NCI-H2227 (cell line): ENCODE results near the gene ADIPOR2.

Source experiments
- DNase-seq: peaks from one replicate; lab custom pipeline; 2025; ENCODE audit not compliant: unreplicated experiment; lab: John Stamatoyannopoulos, UW

Gene ADIPOR2

DNA sequence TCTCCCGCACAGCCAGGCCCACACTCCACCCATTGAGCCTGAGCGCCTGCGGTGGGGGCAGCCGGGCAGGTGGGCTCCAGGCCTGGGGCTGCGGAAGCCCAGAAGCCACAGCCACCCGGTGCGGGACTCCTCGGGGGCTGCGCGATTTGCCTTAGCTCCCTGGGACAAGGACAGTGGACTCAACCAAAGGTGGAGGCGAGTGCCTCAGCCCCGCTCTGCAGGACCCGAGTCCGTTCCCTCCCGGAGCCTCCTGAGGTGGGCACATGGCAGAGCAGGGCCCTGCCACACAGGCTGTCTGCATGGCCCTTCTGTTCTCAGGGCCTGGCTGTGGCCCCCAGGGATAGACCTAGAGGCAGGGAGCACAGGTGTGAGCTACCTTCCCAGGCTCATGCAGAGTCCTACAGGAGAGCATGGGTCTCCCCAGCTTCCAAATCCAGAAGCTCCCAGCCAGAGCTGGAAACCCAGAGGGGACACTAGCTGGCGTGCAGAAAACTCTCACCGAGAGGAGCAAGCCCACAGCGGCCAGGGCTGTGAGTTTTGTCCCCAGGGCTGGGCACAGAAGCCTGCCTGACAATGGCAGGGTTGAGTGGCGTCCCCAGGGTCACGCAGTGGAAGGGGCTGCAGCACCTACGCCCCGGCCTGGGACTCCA, 107.2 kb downstream of the ADIPOR2 start:
- DNase-seq = no peak

DNA sequence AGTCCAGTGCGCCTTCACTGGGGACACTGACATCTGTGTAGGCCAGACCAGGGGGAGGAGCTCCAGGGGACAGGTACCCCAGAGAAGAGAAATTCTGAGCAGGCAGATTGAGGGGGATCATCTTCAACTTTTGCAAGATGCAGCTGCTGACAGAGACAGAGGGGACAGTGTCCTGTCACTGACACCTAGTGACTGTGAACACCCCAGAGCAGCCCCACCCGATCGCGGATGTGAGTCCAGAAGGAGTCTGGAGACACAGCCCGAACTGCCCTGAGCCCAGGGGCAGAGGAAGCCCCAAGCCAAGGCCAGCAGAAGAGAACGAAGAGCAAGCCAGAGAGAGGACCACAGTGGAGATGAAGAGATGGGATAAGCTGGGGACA, 107.8 kb downstream of the ADIPOR2 start:
- no peak for DNase-seq

DNA sequence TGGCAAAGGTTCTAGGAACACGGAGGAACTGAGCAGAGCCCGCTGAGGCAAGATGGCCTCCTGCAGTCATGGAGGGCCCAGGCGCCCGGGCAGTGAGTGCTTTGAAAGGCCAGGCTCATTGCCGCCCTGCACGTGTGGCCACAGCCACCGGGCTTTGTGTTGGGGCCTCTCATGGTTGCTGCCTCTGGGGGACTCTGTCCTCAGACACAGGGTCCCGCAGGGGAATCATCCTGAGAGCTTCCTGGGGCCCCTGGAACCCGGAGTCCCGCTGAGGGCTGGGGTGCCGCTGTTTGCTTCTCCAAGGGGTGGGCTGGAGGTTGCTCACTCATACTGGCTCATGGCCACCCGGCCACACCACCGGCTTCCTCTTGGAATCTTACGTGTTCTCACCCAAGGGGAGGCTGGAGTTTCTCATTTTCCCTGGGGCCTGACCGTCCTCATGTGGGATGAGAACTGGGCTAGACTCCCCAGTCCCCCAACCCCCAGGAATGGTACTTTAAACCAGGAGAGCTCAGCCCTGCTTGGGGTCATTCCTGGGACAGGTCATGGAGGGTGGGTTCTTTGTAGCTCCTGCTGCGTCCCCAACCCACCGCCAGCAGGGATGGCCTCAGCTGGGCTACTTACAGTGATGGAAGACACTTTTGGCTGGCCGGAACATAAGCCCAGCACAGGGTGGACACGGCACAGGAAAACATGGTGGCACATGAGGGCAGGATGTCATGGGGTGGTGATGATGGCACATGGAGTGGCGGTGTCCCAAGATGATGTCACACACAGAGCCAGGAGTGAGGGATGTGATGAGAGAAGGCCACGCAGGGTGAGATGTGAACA, 108.4 kb downstream of the ADIPOR2 start:
- DNase-seq = no peak

DNA sequence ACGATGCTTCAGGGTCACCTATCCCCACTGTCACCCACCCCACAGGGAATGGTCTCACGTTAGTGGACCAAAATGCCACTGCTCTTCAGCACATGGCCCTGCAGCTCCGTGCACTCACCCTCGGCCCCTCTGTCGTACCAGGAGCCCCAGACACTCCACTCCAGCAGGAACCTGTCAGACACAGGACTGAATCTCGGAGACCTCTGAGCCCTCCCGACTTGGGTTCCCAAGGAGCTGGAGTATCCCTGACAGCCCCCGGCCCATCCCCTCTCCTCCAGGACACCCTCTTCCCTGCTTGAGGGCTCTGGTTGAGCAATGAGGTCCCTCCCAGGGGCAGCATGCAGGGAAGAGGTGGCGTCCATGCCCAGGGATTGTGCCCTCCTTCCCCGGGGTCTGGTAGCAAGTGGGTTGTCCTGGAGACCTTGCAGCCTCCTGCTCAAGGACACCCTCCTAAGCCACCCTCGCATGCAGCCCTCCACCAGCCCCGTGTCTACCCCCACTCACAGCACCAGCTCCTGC, 109.1 kb downstream of the ADIPOR2 start:
- DNase-seq = no peak

DNA sequence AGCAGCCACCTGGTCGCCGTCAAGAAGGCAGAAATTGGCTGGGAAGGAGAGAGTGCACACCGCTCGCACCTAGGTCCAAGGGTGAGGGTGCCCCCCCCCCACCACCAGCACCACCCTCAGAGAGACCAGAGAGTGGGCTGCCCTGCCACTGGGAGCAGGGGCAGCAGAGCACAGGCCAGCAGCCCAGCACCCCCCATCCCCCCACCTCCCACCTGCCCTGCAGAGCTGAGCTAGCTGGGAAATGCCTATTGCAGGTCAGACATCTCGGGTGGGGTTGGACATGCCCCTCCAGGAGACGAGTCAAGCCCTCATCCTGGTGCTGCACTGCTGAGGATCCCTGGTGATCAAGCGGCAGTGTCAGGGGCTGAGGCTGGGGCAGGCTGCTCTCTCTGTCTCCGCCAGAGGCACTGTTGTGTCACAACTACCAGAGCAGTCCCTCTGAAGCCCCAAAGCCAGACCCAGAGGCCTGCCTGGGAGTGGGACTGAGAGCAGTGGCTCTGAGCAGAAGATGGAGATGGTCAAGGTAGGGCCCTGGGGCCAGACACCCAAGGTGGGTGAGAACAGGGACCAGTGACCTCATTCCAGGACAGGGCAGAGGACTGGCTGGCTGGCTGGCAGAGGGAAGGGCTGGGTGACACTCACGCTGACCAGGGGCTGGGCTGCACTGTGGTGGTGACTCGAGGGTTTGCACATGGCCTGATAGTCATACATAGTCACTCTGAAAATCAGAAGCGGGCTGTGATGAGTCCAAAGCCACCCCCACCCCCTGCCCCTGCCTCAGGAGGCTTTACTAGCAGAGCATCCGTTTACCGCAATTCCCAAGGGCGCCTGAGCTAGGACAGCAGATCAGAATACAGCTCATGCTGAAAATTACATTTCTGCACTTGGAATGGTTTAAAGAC, 109.8 kb downstream of the ADIPOR2 start:
- no peak for DNase-seq

DNA sequence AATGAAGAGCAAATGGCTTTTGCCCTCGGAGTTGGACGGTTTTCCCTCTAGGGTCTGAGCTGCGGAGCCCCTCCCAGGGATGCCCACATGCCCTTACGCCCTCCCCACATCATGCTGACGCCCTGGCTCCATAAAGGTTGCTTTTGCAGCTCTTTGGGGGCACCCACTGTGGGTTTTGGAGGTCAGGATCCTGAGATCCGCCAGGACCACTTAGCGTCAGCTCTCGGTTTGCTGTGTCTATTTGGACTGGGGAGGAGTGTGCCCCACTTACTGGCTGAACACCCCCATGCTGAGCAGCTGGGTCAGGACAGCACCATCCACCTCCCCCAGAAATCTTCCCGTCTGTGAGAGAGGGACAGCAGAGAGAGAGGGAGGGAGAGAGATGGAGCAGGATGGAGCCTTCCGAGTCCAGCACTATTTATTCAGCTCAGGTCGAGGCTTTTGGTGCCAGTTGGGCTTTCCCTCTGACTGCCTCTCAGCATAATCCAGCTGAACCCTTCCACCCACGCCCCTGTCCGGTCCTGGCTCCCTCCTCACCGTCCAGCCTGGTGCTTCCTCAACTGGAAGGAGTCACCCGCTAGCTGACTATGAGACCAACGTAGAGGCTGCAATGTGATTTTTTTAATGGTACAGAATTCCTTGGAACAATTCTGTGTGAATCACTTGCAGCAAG, 110.6 kb downstream of the ADIPOR2 start:
- no peak for DNase-seq

DNA sequence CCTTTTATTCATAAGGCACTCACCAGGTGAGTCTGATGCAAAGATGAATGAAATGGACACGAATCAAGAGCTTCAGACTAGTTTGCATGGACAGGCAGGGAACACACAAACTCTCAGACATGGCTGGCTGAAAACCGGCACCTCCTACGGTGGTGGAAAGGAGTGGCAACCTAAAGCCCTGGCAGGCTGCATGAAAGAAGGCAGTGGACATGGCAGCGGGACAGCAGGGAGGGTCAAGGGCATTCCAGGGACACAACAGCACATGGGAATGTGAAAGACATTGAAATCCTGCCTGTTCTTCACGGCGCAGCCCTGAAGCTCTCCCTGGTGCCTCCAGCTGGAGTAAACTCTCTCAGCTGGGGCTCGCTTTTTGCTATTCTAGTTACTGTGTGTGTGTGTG, 112.9 kb downstream of the ADIPOR2 start:
- no peak for DNase-seq

DNA sequence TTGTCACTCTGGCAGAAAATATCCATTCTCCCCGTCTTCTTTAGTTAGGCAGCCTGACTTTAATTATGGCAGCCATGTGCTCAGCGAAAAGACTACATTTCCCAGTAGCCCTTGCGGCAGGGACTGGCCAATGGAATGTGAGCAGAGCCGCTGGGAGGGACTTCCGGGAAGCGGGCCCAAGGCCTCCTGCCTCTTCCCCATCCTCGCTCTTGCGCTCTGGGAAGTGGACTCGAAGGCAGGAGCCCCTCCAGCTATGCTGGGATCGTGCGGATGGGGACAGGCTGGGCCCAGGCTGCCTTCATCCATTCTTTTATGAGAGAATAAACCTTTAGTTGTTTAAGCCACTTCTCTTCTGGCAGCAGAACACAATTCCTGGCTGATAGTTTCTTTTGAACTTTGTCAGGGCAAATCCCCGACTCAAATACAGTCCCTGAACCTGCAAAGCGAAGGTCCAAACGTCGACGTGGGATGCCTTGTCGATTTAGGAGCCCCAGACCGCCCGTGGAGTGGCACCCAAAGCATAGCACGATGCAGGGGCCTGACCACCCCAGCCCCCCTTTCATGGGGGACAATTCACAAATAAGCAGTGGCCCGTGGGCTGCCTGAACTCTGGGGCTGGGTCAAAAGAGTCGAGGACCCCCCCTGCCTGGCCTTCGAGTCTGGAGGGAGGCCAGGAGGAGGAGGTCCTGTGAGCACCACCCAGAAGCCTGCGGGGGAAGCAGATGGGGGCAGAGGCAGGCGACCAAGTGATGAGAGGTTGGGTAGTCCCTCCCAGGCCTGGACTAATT, 113.9 kb downstream of the ADIPOR2 start:
- DNase-seq = peak; percentile 69

DNA sequence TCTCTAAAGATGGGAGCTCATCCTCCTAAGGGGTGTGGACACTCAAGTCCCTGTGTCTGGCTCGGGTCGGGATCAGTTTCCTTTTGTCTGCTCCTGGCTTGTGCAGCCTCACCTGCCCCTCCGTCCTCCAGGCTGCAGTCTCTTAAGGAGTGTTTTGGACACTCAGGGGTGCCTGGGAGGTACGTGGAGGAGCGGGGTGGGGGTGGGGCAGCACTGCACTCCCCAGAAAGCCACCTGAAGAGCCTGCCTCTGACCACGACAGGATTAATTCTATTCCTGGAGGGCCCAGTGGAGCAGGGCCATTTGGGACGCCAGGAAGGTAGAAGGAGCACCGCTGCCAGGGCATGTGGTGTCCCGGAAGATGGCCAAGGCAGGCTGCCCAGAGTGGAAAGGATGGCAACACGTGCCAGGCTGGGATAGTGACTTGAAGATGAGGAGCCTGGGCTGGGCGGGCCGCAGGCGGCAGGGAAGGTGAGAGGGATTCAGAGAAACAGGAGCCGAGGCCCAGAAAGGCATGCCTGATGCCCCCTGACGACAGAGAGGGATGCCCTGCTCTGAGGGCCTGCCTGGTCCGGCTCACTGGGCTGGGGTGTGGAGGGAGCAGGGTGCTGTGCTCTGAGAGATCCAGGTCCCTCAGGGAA, 114.7 kb downstream of the ADIPOR2 start:
- no peak for DNase-seq

DNA sequence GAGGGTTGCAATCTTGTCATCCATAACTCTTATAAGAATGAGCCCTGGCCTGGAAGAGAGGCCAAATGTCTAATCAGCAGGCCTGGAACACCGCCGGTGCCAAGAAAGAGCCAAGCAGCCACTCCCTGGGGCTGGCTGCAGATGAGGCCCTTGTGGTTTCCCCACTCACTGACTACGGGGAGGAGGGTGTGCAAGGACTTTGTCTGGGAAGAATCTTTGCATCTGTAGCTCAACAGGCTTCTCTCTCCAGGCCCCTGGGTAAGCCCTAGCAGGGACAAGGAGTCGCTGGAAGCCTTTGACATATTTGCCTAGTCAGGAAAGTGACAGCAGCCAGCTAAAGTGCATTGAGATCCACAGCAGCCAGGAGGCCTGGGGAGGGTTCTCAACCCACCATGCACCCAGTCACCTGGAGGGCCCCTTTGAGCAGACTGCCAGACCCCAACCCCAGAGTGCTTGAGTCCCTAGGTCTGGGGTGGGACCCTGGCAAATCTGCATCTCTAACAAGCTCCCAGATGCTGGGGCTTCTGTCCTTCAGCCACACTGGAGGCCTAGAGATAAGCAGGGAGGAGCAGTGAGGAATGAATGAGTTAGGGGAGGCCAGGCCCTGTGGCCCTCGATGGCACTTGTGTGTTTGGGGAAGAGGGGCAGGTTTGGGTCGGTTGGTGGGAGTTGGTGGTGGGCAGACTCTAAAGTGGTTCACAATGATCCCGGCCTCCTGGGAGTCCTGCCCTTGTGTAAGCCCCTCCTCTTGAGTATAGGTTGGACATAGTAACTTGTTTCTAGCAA, 115.6 kb downstream of the ADIPOR2 start:
- no peak for DNase-seq

DNA sequence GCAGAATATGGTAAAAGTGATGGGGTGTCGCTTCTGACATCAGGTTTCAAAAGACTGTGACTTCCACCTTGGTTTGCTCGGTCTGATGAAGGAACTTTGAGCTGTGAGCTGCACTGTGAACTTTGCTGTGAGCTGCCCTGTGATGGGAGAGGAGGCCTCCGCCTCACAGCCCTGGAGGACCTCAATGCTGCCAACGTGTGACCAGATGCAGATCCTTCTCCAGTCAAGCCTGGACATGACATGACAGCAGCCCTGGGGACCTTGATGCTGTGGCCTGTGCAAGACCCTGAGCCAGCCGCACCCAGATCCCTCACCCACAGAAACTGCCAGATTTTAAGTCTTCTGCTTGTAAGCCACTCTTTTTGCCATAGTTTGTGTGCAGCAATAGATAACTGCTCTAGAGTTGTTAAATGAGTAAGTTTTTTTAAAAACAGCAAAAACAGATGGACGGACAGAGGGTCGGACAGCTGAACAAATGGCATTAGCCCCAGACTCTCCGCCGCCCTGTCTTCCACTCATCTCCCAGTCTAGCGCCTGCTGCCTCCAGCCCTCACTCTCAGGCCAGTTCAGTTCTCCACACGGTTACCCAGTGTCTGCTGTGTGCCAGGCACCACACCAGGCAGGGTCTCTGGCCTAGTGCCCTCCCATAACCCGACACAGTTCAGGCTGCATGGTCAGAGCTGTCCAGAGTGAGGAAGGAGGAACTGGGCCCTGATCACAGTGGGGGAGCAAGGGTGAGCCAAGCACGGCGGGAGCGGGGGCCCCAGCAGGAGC, 116.4 kb downstream of the ADIPOR2 start:
- DNase-seq = no peak

DNA sequence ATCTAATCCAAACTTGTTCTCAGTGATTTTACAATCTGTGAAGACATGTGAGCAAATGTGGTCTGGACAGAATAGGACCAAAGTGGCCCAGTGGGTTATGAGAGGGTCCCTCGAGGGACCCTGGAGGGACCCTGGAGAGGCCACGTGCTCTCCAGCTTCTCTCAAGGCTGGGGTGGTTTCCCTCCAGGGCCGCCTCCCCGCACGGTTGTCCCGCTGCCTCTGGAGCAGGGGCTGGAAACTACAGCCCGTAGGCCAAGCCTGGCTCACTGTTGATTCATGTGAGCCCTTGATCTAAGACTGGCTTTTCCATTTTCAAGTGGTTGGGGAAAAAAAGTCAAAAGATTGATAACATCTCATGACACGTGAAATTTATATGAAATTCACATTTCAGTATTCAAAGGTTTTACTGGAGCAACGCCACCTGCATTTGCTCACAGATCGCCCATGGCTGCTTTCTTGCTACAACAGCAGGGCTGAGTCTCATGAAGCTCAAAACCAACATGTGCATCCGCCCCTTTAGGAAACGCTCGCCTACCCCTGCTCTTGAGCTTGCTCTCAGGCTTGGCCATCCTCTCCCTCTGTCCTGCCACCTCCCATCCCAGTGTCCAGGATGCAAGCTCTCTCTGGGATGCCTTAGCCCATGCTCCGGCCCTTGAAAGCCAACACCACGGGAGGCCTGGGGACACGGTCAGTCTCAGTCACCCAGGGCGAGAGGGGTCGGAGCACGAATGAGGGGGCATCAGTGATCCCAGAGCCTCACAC, 117.3 kb downstream of the ADIPOR2 start:
- DNase-seq = no peak

DNA sequence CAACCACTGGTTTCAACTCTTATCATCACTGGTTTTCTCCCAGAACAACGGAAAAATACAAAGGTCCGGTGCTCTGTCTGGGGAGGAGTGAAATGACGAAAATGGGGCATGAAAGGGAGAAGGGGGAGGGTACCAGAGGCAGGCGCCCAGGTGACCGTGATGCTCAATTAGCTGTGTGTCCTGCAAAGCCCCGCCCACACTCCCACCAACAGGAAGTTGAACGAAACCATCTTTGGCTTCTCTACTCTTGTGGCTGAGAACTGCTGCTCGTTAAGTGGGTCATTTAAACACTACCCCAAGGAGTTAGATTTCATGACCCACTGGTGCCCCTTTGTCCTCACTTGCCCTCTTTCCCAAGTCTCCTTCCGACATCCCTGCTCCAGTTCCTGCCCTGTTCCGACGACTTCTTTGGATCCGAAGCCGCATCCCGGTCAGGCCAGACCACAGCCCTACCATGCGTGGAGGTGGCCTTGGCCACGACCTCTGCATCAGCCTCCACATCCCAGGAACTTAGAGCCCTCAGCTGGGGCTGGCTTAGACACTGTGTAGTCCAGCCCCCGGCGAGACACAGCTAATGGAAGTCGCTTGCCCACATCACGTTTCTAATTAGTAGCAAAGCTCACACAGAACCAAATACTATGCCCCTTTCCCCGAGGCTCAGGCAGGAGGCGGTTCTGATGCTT, 118.1 kb downstream of the ADIPOR2 start:
- DNase-seq = no peak

DNA sequence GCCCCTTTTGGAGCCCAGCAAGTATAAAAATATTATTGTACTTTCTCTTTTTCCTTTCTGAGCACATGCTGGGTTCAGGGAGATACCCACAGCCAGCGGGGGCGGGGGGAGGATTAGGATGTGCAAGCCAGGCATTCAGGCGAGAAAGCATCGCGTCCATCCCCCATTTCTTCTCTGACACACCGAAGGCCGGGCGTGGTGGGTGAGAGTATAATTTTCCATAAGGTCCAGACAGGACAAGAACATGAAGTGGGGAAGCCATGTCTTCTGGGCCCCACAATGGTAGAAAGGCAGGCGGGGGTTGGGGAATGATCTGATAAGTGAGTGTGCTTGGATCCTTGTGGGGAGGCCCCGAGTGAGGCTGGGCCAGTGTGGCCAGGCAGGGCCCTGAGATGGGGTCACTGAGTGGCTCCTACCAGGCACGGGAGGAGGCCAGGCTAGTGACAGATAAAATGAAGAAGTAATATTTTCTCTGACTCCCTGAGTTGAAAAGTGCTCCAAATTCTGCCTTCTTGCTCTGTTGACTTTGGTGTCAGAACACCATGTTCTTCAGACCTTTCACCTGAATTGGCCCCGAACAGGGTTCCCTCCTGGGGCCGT, 118.8 kb downstream of the ADIPOR2 start:
- DNase-seq = no peak

DNA sequence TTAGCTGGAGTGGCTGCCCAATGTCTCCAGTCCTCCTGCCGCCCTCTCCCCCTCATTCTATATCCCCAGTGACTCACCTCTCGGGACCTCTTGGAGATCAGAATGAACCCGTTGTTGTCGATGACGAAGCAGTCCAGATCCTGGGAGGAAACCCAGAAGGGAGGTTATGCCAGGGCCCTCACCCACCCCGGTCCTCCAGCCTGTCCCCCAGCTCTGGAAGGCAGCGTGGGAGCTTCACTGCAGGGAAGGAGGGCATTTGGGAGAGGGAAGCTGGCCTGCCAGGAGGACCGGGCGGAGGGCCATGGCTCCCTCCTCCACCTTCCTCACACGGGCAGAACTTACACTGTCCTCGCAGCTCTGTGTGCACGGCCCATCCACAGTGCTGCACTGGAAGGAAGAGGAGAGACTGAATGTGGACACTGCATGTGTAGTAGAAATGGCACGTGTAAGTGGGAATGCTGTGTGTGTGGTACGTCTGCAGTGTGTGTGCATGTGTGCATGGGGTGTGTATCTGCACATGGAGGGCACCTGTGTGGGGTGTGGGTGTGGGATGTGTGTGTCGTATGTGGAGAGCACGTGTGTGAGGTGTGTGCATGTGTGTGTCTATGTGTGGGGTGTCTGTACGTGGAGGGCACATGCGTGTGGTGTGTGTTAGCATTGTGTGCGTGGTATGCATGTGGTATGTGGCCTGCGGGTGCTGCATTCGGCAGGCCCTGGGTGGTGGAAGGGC, 119.5 kb downstream of the ADIPOR2 start:
- no peak for DNase-seq

DNA sequence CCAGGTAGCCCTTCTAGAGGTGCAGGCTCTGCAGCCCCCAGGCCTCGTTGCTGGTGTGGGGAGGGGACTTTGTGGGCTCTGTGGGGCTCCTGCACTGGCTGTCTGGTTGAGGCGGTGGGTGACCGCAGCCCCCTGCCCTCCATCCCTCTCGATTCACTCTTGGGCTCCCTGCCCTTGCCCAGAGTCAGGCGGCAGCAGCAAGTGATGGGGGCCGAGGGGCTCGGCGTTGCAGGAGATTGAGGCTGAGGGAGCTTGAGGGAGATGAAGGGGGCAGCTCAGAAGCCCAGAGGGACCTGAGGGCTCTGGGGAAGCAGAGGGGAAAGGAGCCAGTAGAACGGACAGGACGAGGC, 120.0 kb downstream of the ADIPOR2 start:
- no peak for DNase-seq
